Loucy (cell line): ENCODE results near the gene SUPT3H.

Experiments used
- H2AFZ ChIP-seq: fragments of 200-600 bp; sonication (generic); 2 replicates; pipeline ENCODE4 v1.6.0; 2016; ENCODE audit warnings: antibody characterized with exemption, mild to moderate bottlenecking, low read length, moderate library complexity
- H3F3A ChIP-seq: fragments of 200-600 bp; 2 replicates; pipeline ENCODE4 v1.6.0; 2016; ENCODE audit warnings: antibody characterized with exemption, low read depth, mild to moderate bottlenecking
- H3K27me3 ChIP-seq: fragments of 200-600 bp; sonication (generic); 2 replicates; pipeline ENCODE4 v1.6.1; 2014; ENCODE audit warnings: low read length, mild to moderate bottlenecking; ENCODE audit not compliant: insufficient read depth, poor library complexity, severe bottlenecking
- H3K36me3 ChIP-seq: fragments of 200-600 bp; sonication (generic); 2 replicates; pipeline ENCODE4 v1.6.1; 2016; ENCODE audit warnings: low read length; ENCODE audit not compliant: insufficient read depth
- H3K4me1 ChIP-seq: fragments of 200-600 bp; sonication (generic); 2 replicates; pipeline ENCODE4 v1.5.1; 2014; ENCODE audit warnings: low read length, mild to moderate bottlenecking; ENCODE audit not compliant: insufficient read depth, poor library complexity, severe bottlenecking
- H3K4me2 ChIP-seq: fragments of 200-600 bp; sonication (generic); 2 replicates; pipeline ENCODE4 v1.6.0; 2014; ENCODE audit warnings: antibody characterized with exemption, low read length, low read depth, mild to moderate bottlenecking; ENCODE audit not compliant: poor library complexity, severe bottlenecking
- H3K4me3 ChIP-seq: fragments of 200-600 bp; sonication (generic); 2 replicates; pipeline ENCODE4 v1.5.1; 2014; ENCODE audit warnings: low read length, mild to moderate bottlenecking, mixed read lengths; ENCODE audit not compliant: poor library complexity, severe bottlenecking
- H3K79me2 ChIP-seq: fragments of 200-600 bp; sonication (generic); 2 replicates; pipeline ENCODE4 v1.6.1; 2014; ENCODE audit warnings: low read length; ENCODE audit not compliant: insufficient read depth
- H3K9ac ChIP-seq: fragments of 200-600 bp; sonication (generic); 2 replicates; pipeline ENCODE4 v1.6.0; 2014; ENCODE audit warnings: mild to moderate bottlenecking, low read depth, low read length, moderate library complexity; ENCODE audit not compliant: poor library complexity, severe bottlenecking
- H3K9me2 ChIP-seq: fragments of 200-600 bp; sonication (generic); replicated peaks from 2 replicates; pipeline ENCODE4 v1.6.1; 2016; ENCODE audit warnings: low read depth, low read length, mixed read lengths
- H3K9me3 ChIP-seq: fragments of 200-600 bp; sonication (generic); 2 replicates; pipeline ENCODE4 v1.6.1; 2014; ENCODE audit warnings: mild to moderate bottlenecking, antibody characterized with exemption, low read length, low read depth; ENCODE audit not compliant: insufficient read depth
- H4K20me1 ChIP-seq: fragments of 200-600 bp; sonication (generic); 2 replicates; pipeline ENCODE4 v1.6.0; 2014; ENCODE audit warnings: antibody characterized with exemption, low read length, mild to moderate bottlenecking; ENCODE audit not compliant: insufficient read depth, poor library complexity, severe bottlenecking
- CTCF ChIP-seq: fragments of 200-600 bp; sonication (generic); conservative IDR thresholded peaks from 2 replicates; pipeline ENCODE4 v1.5.1; 2014; ENCODE audit warnings: mild to moderate bottlenecking, antibody characterized with exemption, low read length
- EZH2phosphoT487 ChIP-seq: fragments of 200-600 bp; IDR thresholded peaks from 2 replicates; pipeline ENCODE4 v1.6.1; 2018; ENCODE audit warnings: antibody characterized with exemption, mild to moderate bottlenecking, moderate library complexity, borderline replicate concordance

SUPT3H gene

GRCh38 chr6:45275358-45275757, 102.4 kb downstream of the SUPT3H start:
- H4K20me1 ChIP-seq, result no peaks in the 10 kb centered on the region
- H3K36me3 ChIP-seq, result no peaks in the 10 kb centered on the region
- no peak overlapping the region for H3K9ac ChIP-seq
- no peaks in the 10 kb centered on the region for H3K9me2 ChIP-seq
- no peaks in the 10 kb centered on the region for H3K79me2 ChIP-seq
- H3K4me3 ChIP-seq, result no peak overlapping the region
- no peaks in the 10 kb centered on the region for H3F3A ChIP-seq
- H3K4me1 ChIP-seq, result no peaks in the 10 kb centered on the region
- TF ChIP-seq EZH2phosphoT487, result no peak
- no peak for TF ChIP-seq CTCF
- peaks cover 11% of the 10 kb centered on the region for H3K9me3 ChIP-seq
- H3K27me3 ChIP-seq, result no peaks in the 10 kb centered on the region
- no peak overlapping the region for H3K4me2 ChIP-seq
- no peak overlapping the region for H2AFZ ChIP-seq

GRCh38 chr6:45272626-45273025, 105.1 kb downstream of the SUPT3H start:
- Histone ChIP-seq H4K20me1 (no peaks in the 10 kb centered on the region), H2AFZ (no peak overlapping the region), H3K4me2 (no peak overlapping the region), H3K27me3 (no peaks in the 10 kb centered on the region), H3K4me1 (no peaks in the 10 kb centered on the region), H3K36me3 (no peaks in the 10 kb centered on the region), H3K9me2 (no peaks in the 10 kb centered on the region), H3K79me2 (no peaks in the 10 kb centered on the region), H3F3A (no peaks in the 10 kb centered on the region), H3K9me3 (peaks cover 9% of the 10 kb centered on the region), H3K9ac (no peak overlapping the region), H3K4me3 (no peak overlapping the region)
- TF ChIP-seq CTCF (no peak), EZH2phosphoT487 (no peak)

GRCh38 chr6:45265246-45265645, 112.5 kb downstream of the SUPT3H start:
- no peaks in the 10 kb centered on the region for H3F3A ChIP-seq
- H3K36me3 ChIP-seq, result no peaks in the 10 kb centered on the region
- no peaks in the 10 kb centered on the region for H3K79me2 ChIP-seq
- no peak overlapping the region for H3K9ac ChIP-seq
- H4K20me1 ChIP-seq, result no peaks in the 10 kb centered on the region
- no peaks in the 10 kb centered on the region for H3K4me1 ChIP-seq
- H3K27me3 ChIP-seq, result no peaks in the 10 kb centered on the region
- no peaks in the 10 kb centered on the region for H3K9me2 ChIP-seq
- no peak overlapping the region for H3K4me3 ChIP-seq
- H3K4me2 ChIP-seq, result no peak overlapping the region
- no peak for TF ChIP-seq EZH2phosphoT487
- no peak for TF ChIP-seq CTCF
- no peak overlapping the region for H2AFZ ChIP-seq
- H3K9me3 ChIP-seq, result no peaks in the 10 kb centered on the region
